HG03095 (cell line): ENCODE data around the gene NDUFB10.
A peak's percentile ranks its signal among the peaks of the same experiment; 100 is the strongest.

Experiments used
- ATAC-seq: cut with Tn5 transposase; IDR thresholded peaks from one replicate; pipeline ENCODE4 v1.9.1; 2021; ENCODE audit warnings: moderate library complexity; ENCODE audit not compliant: unreplicated experiment

Gene NDUFB10

GRCh38 chr16:1965396-1966001, 6.2 kb downstream of the NDUFB10 start:
- no peak for ATAC-seq

- ATAC-seq: no peak
Observed at GRCh38 chr16:1966460-1966859, 7.1 kb downstream of the NDUFB10 start, which contains the start of gene RNF151. RNF151 (plus strand) TSS chr16:1966856; CDS start chr16:1966882, 26 bp downstream.

GRCh38 chr16:1968146-1968953, 9.0 kb downstream of the NDUFB10 start:
- ATAC-seq: no peak

DNA sequence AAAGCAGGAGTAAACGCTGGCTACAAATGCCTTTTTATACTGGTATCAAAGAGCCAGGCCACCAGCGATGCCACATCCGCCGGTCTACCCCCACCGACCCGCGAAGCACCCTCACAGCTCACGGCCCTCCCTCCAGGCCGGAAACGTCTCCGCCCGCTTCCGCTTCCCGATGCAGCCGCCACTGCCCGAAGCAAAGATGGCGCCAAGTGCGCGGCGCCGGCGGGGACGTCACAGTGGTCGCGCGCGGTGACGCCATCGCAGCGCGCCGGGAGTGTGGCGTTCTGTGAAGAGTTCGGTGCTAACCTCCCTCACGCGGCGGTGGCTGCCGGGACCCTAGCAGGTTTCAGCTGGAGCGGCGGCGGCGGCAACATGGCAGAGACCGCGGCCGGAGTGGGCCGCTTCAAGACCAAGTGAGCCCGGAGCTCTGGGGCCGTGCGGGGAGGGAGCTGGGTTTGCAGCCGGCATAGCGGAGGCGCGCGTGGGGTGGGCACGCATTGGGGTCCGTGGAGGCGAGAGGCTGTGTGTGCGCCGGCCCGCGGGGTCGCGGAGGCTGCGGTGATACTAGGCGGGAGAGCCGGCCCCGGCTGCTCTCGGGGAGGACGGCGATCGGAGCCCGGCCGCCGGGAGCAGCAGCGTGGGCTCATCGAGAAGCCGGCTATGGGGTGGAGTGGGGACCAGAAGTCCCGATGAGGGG, 12.6 kb downstream of the NDUFB10 start, which contains the start of gene TBL3:
Gene TBL3 (plus strand): TSS at position 258 of the 694 bp plus-strand sequence. CDS start 112 bp downstream, at position 370.
- ATAC-seq: peak; percentile 57

GRCh38 chr16:1972490-1972877, 13.1 kb downstream of the NDUFB10 start:
- no peak for ATAC-seq

- no peak for ATAC-seq
Observed at GRCh38 chr16:1973461-1974156, 14.3 kb downstream of the NDUFB10 start.

DNA sequence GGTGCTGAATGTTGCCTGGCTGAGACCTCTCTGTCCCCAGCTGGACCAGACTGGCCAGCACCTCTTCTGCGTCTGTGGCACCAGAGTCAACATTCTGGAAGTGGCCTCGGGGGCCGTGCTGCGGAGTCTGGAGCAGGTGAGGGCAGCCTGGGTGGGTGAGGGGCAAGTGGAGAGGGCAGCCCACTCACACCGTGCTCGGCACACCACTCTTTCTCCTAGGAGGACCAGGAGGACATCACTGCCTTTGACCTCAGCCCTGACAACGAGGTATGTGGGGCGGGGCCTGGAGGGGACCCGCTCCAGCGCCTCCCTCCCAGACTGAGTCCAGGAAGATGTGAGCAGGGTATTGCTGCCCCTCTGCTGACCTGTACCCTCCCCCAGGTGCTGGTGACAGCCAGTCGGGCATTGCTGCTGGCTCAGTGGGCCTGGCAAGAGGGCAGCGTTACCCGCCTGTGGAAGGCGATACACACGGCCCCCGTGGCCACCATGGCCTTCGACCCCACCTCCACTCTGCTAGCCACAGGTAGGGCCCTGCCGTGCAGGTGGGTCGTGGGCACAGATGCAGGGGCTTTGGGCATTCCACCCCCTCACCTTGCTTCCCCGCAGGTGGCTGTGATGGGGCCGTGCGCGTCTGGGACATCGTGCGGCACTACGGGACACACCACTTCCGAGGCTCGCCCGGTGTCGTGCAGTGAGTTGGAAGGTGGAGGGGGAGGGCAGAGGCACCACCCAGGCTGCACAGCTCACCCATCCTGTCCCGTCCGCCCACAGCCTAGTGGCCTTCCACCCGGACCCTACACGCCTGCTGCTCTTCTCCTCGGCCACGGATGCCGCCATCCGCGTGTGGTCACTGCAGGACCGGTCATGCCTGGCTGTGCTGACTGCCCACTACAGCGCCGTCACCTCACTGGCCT, 15.1 kb downstream of the NDUFB10 start:
- no peak for ATAC-seq

- no peak for ATAC-seq
Observed at GRCh38 chr16:1975432-1976215, 16.3 kb downstream of the NDUFB10 start.

DNA sequence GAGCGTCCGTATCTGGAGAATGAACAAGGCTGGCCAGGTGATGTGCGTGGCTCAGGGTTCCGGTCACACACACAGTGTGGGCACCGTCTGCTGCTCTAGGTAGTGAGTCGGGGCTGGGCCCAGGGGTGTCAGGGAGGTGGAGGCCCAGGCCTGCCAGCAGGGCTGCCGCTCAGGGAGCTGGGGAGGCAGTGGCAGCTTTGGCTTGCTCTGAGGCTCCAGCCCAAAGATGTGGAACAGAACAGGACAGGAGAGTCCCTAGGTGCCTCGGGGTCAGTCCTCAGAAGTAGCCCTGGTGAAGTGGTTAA, 16.8 kb downstream of the NDUFB10 start:
- ATAC-seq: no peak

DNA sequence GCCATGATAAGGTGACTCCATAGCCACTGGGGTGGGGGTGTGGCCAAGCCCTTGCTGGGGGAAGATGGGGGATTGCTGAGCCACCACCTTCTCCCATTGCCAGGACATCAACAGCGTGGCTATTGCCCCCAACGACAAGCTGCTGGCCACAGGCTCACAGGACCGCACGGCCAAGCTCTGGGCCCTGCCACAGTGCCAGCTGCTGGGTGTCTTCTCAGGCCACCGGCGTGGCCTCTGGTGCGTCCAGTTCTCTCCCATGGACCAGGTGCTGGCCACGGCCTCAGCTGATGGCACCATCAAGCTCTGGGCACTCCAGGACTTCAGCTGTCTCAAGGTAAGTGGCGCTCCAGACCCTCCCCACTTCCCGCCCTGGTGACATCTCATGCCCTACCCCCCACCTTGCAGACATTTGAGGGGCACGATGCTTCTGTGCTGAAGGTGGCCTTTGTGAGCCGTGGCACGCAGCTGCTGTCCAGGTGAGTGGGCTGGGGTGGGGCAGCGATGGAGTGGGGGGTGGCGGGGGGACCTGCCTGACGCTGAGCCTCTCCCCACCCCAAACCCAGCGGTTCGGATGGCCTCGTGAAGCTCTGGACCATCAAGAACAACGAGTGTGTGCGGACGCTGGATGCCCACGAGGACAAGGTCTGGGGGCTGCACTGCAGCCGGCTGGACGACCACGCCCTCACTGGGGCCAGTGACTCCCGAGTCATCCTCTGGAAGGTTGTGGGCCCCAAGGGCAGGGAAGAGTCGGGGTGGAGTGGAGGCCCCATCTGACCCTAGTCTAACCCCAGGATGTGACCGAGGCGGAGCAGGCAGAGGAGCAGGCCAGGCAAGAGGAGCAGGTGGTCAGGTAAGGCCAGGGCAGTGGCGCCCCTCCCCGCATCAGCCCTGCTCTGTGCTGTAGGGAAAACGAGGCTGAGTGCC, 17.9 kb downstream of the NDUFB10 start:
- no peak for ATAC-seq

- ATAC-seq: no peak
Observed at GRCh38 chr16:1977875-1978268, 18.5 kb downstream of the NDUFB10 start.

- ATAC-seq: no peak
Observed at GRCh38 chr16:1978476-1979120, 19.3 kb downstream of the NDUFB10 start.

GRCh38 chr16:1979271-1980029, 20.1 kb downstream of the NDUFB10 start:
- ATAC-seq: no peak

DNA sequence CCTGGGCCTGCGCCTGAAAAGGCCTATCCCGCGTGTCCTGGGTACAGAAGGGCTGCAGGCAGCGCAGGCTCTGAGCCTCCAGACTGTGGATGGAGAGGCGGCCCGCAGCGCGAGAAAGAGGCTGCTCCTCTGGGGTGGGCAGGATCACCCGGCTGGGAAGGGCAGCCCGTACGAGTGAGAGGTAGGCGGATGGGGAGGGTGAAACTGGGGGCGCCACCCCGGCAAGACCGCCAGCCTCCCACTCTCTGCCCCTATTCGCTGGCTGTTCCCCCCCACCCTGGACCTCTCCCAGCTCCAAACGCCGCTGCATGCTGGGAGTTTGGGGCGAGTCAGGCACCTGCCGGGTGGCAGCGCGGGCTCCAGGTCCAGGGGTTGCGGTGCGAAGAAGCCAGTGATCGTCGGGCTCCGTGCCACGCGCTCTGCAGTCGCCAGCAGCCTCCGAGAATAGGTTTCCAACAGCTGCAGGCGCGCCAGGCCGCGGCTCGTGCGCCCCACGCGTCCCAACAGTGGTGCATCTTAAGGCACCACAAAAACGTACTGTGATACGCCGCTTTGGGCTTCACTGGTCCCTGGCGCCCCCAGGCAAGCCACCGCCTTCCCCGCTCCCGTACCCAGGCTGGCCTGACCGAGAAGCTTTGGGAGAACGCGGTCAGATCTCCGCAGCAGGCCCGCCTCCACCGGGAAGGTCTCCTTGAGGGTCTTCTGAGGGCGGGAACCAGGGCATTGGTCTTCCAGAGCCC, 20.9 kb downstream of the NDUFB10 start:
- ATAC-seq: no peak

DNA sequence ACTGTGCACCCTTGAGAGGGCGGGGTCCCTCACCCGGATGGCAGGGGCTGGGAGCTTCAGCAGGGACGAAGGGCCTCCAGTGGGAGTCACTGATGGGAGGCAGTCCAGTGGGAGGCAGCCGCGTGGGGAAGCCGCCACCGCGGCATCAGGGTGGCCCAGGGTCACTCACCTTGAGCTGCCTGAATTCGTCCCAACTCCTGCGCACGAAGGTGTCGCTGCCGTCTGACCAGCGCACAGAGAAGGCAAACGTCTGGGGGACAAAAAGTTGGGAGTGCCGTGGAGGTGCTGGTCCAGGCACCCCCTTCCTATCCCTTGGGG, 21.4 kb downstream of the NDUFB10 start:
- ATAC-seq: no peak

DNA sequence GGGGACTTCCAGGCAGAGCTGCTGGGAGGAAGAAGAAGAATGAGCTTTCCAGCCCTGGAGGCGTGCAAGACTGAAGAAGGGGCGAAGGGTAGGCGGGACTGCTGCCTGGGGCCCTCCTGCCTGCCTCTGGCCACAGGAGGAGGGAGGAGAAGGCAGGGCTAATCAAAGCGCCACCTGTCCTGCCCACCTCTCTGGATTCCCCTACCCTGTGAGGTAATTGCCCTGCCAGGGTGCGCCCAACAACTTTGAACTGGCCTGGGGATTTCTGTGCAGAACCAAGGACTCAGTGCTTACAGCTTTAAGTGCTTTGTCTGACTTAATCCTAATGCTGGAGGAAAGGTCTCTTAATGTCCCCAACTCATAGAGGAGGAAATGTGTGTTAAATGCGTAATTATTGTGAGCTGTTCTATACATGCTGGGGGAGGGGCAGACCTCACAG, 22.1 kb downstream of the NDUFB10 start, which contains the start of gene NOXO1:
Gene NOXO1 (minus strand): TSS at position 72 of the 439 bp plus-strand sequence. CDS start 290 bp downstream, outside the sequence.
- no peak for ATAC-seq
